B cell (primary cell): ENCODE results near the gene ASIC4. TPM values are rescaled to one million over a fixed set of nuclear protein-coding genes. Genes with fewer than 3 reads are reported as not detected.

Experiments
- ATAC-seq: fragments of 200-7000 bp; cut with Tn5 transposase; one replicate; pipeline ENCODE4 v1.10.0; 2021; ENCODE audit warnings: low read depth, mild to moderate bottlenecking, moderate number of reproducible peaks, moderate library complexity
- CTCF ChIA-PET: fragments of 350-600 bp; sonication (Branson Sonifier 250); formaldehyde crosslinking; loops from one replicate; lab custom pipeline; 2021; ENCODE audit warnings: antibody characterized with exemption, inconsistent platforms; lab: Charles Lee
- POLR2A ChIA-PET: fragments of 350-600 bp; sonication (Branson Sonifier 250); formaldehyde crosslinking; loops from one replicate; lab custom pipeline; 2021; ENCODE audit warnings: antibody characterized with exemption; lab: Charles Lee
- DNase-seq: peaks from one replicate; pipeline ENCODE4 v3.0.0; 2013
- H2AFZ ChIP-seq: 2 replicates; pipeline ENCODE4 v1.6.1; 2012; ENCODE audit warnings: mild to moderate bottlenecking, low read depth, low read length; ENCODE audit not compliant: insufficient read depth, poor library complexity, severe bottlenecking
- H3K27ac ChIP-seq, 2 donors: 1 replicate in 1 of 2; 2 replicates in 1 of 2; pipeline ENCODE4 v1.5.1; 2012 to 2013; ENCODE audit warnings: low read length in 2 of 2, mild to moderate bottlenecking in 2 of 2, moderate library complexity in 1 of 2
- H3K27me3 ChIP-seq, 4 experiments: fragments of 200-600 bp in 1 of 4; sonication (generic) in 1 of 4; replicated peaks in 1 of 4; 1 replicate in 2 of 4; 2 replicates in 2 of 4; pipeline versions ENCODE4 v1.6.1 to v1.7.0; 2013 to 2016; ENCODE audit warnings: low read length in 3 of 4, mild to moderate bottlenecking in 2 of 4, mixed read lengths in 1 of 4, moderate library complexity in 1 of 4; ENCODE audit not compliant: insufficient read depth in 4 of 4, control insufficient read depth in 3 of 4; ENCODE audit errors: control extremely low read depth in 1 of 4
- H3K36me3 ChIP-seq, 2 experiments: replicated peaks in 1 of 2; 1 replicate in 1 of 2; 2 replicates in 1 of 2; pipeline versions ENCODE4 v1.6.1 to v1.7.1; 2013; ENCODE audit warnings: low read length in 1 of 2; ENCODE audit not compliant: insufficient read depth in 2 of 2, control insufficient read depth in 1 of 2; ENCODE audit errors: control extremely low read depth in 1 of 2, extremely low read depth in 1 of 2
- H3K4me1 ChIP-seq, 2 donors: fragments of 200-600 bp in 1 of 2; sonication (generic) in 1 of 2; 1 replicate in 1 of 2; 2 replicates in 1 of 2; pipeline versions ENCODE4 v1.5.1 to v1.6.1; 2013 to 2017; ENCODE audit warnings: low read length in 2 of 2; ENCODE audit not compliant: control insufficient read depth in 2 of 2, insufficient read depth in 2 of 2
- H3K4me2 ChIP-seq: replicated peaks from 2 replicates; pipeline ENCODE3; 2012; ENCODE audit warnings: mild to moderate bottlenecking, low read depth, low read length; ENCODE audit not compliant: poor library complexity, severe bottlenecking
- H3K4me3 ChIP-seq, 5 experiments: fragments of 200-600 bp in 1 of 5; sonication (generic) in 1 of 5; 1 replicate in 3 of 5; 2 replicates in 2 of 5; pipeline versions ENCODE4 v1.5.1 to v1.7.0; 2011 to 2016; ENCODE audit warnings: low read length in 4 of 5, mild to moderate bottlenecking in 4 of 5, low read depth in 2 of 5, control low read depth in 1 of 5, moderate library complexity in 1 of 5; ENCODE audit not compliant: insufficient read depth in 1 of 5; ENCODE audit errors: control extremely low read depth in 1 of 5, extremely low read depth in 1 of 5
- H3K79me2 ChIP-seq: fragments of 200-600 bp; sonication (generic); one replicate; pipeline ENCODE4 v1.6.0; 2016; ENCODE audit warnings: low read length; ENCODE audit not compliant: control insufficient read depth, insufficient read depth
- H3K9ac ChIP-seq: fragments of 200-600 bp; sonication (generic); 2 replicates; pipeline ENCODE4 v1.6.1; 2017; ENCODE audit warnings: mild to moderate bottlenecking, low read length, moderate library complexity
- H3K9me3 ChIP-seq, 3 donors: one replicate each; pipeline versions ENCODE4 v1.6.1 to v1.7.1; 2013; ENCODE audit warnings: low read length in 2 of 3; ENCODE audit not compliant: control insufficient read depth in 2 of 3, insufficient read depth in 1 of 3; ENCODE audit errors: control extremely low read depth in 1 of 3
- H4K20me1 ChIP-seq: 2 replicates; pipeline ENCODE4 v1.6.0; 2012; ENCODE audit warnings: mild to moderate bottlenecking, low read length; ENCODE audit not compliant: insufficient read depth, control insufficient read depth, poor library complexity, severe bottlenecking
- H3K27ac Mint-ChIP-seq: one replicate; pipeline ENCODE4 v1.8.0; 2021; ENCODE audit warnings: mixed read lengths
- H3K27me3 Mint-ChIP-seq: one replicate; pipeline ENCODE4 v1.8.0; 2021; ENCODE audit warnings: mixed read lengths
- H3K4me1 Mint-ChIP-seq: one replicate; pipeline ENCODE4 v1.8.0; 2021; ENCODE audit warnings: mixed read lengths
- H3K4me3 Mint-ChIP-seq: one replicate; pipeline ENCODE4 v1.8.0; 2021; ENCODE audit warnings: mixed read lengths
- H3K9me3 Mint-ChIP-seq: one replicate; pipeline ENCODE4 v1.8.0; 2022; ENCODE audit warnings: mixed read lengths; ENCODE audit not compliant: insufficient read depth
- CTCF ChIP-seq: fragments of 200-600 bp; IDR thresholded peaks from one replicate; pipeline ENCODE4 v1.8.0; 2022; ENCODE audit warnings: antibody characterized with exemption, mild to moderate bottlenecking
- EZH2 ChIP-seq: IDR thresholded peaks from 2 replicates; pipeline ENCODE4 v1.6.1; 2012; ENCODE audit warnings: borderline replicate concordance, low read depth, mild to moderate bottlenecking, moderate library complexity, low read length; ENCODE audit not compliant: insufficient read depth, poor library complexity, severe bottlenecking
- WGBS: methylation state at CpG from one replicate; pipeline ENCODE4 v1.1.5; 2013; ENCODE audit warnings: missing lambda C conversion rate; ENCODE audit not compliant: insufficient coverage; 5-methylcytosine and 5-hydroxymethylcytosine counted together
- intact Hi-C: fragments of 100-400 bp; cut with micrococcal nuclease; formaldehyde crosslinking; loops from one replicate; pipeline ENCODE4 v1.10.0; 2022
- polyA plus RNA-seq: library from polyadenylated mRNA; depleted of rRNA; stranded (reverse); fragments of >200 nt; gene quantifications from 2 replicates; pipeline ENCODE4 v1.2.3, GENCODE V29; 2012
- total RNA-seq, 2 donors: library from RNA; stranded (reverse); fragments of 120-200 nt in 1 of 2; gene quantifications; 1 replicate in 1 of 2; 2 replicates in 1 of 2; pipeline versions ENCODE4 v1.2.3 to v1.2.4, GENCODE V29; 2013 to 2022

ASIC4 gene
- total and polyA plus RNA-seq, 2 donors (not counting 1 experiment from before 2014, with no cell fraction given): not detected

GRCh38 chr2:219495531-219496122, 18.7 kb upstream of the ASIC4 start:
- WGBS: 35% methylated on average over 11 of the region's 14 CpGs
- H4K20me1 ChIP-seq: no peaks in the 10 kb centered on the region
- no peak overlapping the region for H3K27ac ChIP-seq
- H2AFZ ChIP-seq: no peak overlapping the region
- DNase-seq: peak; percentile 66
- Mint-ChIP-seq H3K27me3 (peaks cover 51% of the 10 kb centered on the region), H3K4me3 (no peak overlapping the region), H3K9me3 (no peaks in the 10 kb centered on the region), H3K27ac (no peak overlapping the region), H3K4me1 (peaks cover 32% of the 10 kb centered on the region)
- no peak for ATAC-seq
- ChIA-PET CTCF (interaction anchor here (0.8 to 10.4 kb wide), 14 partner anchors 8 to 147 kb away, joined by 3 to 123 read pairs (median 4); no protein-coding TSS in a partner anchor), POLR2A (interaction anchor here (0.6 kb wide), 1 partner anchor 688 kb away, joined by 4 read pairs; no protein-coding TSS in a partner anchor)
- intact Hi-C loops: loop anchor here (1.0 to 5.0 kb wide), 4 partner anchors 35 to 1223 kb away; partner anchors contain the start of genes AAMP, CNPPD1, DNAJB2 and PNKD
- TF ChIP-seq CTCF: peak; percentile 60
- TF ChIP-seq EZH2: no peak
- H3K4me1 ChIP-seq: peaks cover 38% of the 10 kb centered on the region in 2 donors
- H3K4me2 ChIP-seq: no peak overlapping the region
- peaks cover 0 to 21% (median 0%) of the 10 kb centered on the region in 3 donors for H3K9me3 ChIP-seq
- peaks cover 0 to 67% (median 32%) of the 10 kb centered on the region in 4 experiments for H3K27me3 ChIP-seq
- no peak overlapping the region for H3K9ac ChIP-seq
- H3K36me3 ChIP-seq: no peaks in the 10 kb centered on the region
- H3K4me3 ChIP-seq: no peak overlapping the region
- H3K79me2 ChIP-seq: peaks cover 19% of the 10 kb centered on the region

- H4K20me1 ChIP-seq: no peaks in the 10 kb centered on the region
- H3K27me3 Mint-ChIP-seq: peaks cover 47% of the 10 kb centered on the region
- no peaks in the 10 kb centered on the region for H3K9me3 Mint-ChIP-seq
- no peak overlapping the region for H3K27ac Mint-ChIP-seq
- peaks cover 0 to 67% (median 31%) of the 10 kb centered on the region in 4 experiments for H3K27me3 ChIP-seq
- ATAC-seq: no peak
- H3K4me2 ChIP-seq: peak overlapping the region; percentile 98
- intact Hi-C loops: loop anchor here (5.0 kb wide), 3 partner anchors 219 to 1224 kb away; partner anchors contain the start of genes AAMP, CNPPD1, DNAJB2 and PNKD
- CTCF ChIA-PET: interaction anchor here (0.8 to 10.4 kb wide), 10 partner anchors 10 to 146 kb away, joined by 3 to 123 read pairs (median 4); partner anchors contain the start of gene DNPEP
- no peak for TF ChIP-seq CTCF
- no peak for TF ChIP-seq EZH2
- peaks cover 0 to 21% (median 0%) of the 10 kb centered on the region in 3 donors for H3K9me3 ChIP-seq
- H3K4me1 ChIP-seq: peaks cover 38% of the 10 kb centered on the region in 2 donors
- H2AFZ ChIP-seq: peak overlapping the region; percentile 30
- no peak overlapping the region for H3K9ac ChIP-seq
- H3K36me3 ChIP-seq: peaks cover 0 to under 1% of the 10 kb centered on the region in 2 experiments
- no peak for DNase-seq
- H3K79me2 ChIP-seq: peaks cover 19% of the 10 kb centered on the region
- H3K4me3 ChIP-seq: no peak overlapping the region
- H3K27ac ChIP-seq: no peak overlapping the region
- H3K4me3 Mint-ChIP-seq: peak overlapping the region; percentile 93
- POLR2A ChIA-PET: interaction anchor here (0.6 to 2.8 kb wide), 2 partner anchors 108 to 242 kb away, joined by 3 to 10 read pairs; partner anchors contain the start of genes DNPEP and TUBA4A
- peaks cover 32% of the 10 kb centered on the region for H3K4me1 Mint-ChIP-seq
- 30% methylated on average over 16 of the region's 20 CpGs for WGBS
Observed at GRCh38 chr2:219496247-219496824, 17.9 kb upstream of the ASIC4 start.
